Omental fat pad (tissue), 4 donors: ENCODE measurements around the gene HOXC13. TPM values are rescaled to one million over a fixed set of nuclear protein-coding genes. Genes with fewer than 3 reads are reported as not detected.

ENCODE experiments used
- ATAC-seq: fragments of 150-250 bp; one replicate; pipeline ENCODE4 v1.9.1; 2016; ENCODE audit warnings: mild to moderate bottlenecking, moderate library complexity; ENCODE audit not compliant: low FRiP score
- DNase-seq: peaks from one replicate; pipeline ENCODE4 v3.0.0-alpha.2; 2019; ENCODE audit warnings: low spot score
- CTCF ChIP-seq, 3 donors: fragments of 450-650 bp; IDR thresholded peaks; one replicate each; pipeline ENCODE4 v1.5.1; 2016 to 2017; ENCODE audit warnings: antibody characterized with exemption in 3 of 3, mild to moderate bottlenecking in 3 of 3, moderate library complexity in 2 of 3
- total RNA-seq, 4 donors: library from RNA; depleted of rRNA; stranded (reverse); fragments of >200 nt; gene quantifications; one replicate each; pipeline ENCODE4 v1.1.0, GENCODE V29; 2016

HOXC13 gene
- total RNA-seq, 4 donors from 2014 or later, result not detected

- ATAC-seq (no peak), DNase-seq (no peak)
- TF ChIP-seq CTCF (IDR thresholded peaks at IDR 0.05), result no peak
Measured at GRCh38 chr12:53932915-53933314, 5.7 kb upstream of the HOXC13 start.

- TF ChIP-seq CTCF (IDR thresholded peaks at IDR 0.05), result no peak
- DNase-seq (no peak), ATAC-seq (no peak)
Measured at GRCh38 chr12:53935383-53936341, 3.0 kb upstream of the HOXC13 start.

GRCh38 chr12:53937099-53937498 is 1.5 kb upstream of the HOXC13 start:
- ATAC-seq (no peak), DNase-seq (no peak)
- TF ChIP-seq CTCF (IDR thresholded peaks at IDR 0.05), result no peak

- ATAC-seq, result no peak
Measured at GRCh38 chr12:53937596-53938325, 870 bp upstream of the HOXC13 start.

GRCh38 chr12:53939141-53940108 is 794 bp downstream of the HOXC13 start:
- no peak for DNase-seq
- no peak for TF ChIP-seq CTCF (IDR thresholded peaks at IDR 0.05)
- peak; percentile 57 for ATAC-seq

More at GRCh38 chr12:53937596-53938325, 870 bp upstream of the HOXC13 start:
- TF ChIP-seq CTCF (IDR thresholded peaks at IDR 0.05), result no peak
- DNase-seq, result no peak

GRCh38 chr12:53940443-53941014 is 1.9 kb downstream of the HOXC13 start:
- ATAC-seq (no peak), DNase-seq (no peak)
- TF ChIP-seq CTCF (IDR thresholded peaks at IDR 0.05), result no peak
